Activated CD4-positive, alpha-beta T cell treated with anti-CD3 and anti-CD28 coated beads, Interleukin-2, Interleukin-6, amounts not matched to agents 100 ng/mL and 50 ng/mL, durations not matched to agents 16 hours and 8 hours (primary cell): ENCODE data around the gene HECTD4.
"Not testable (repeated sequence)": the region's sequence is repeated elsewhere in the genome, so short reads cannot be mapped to it uniquely, and the experiment has no call there.

ENCODE experiments used
- DNase-seq: peaks from one replicate; pipeline ENCODE4 v3.0.0-alpha.2; 2020

The HECTD4 gene

GRCh38 chr12:112252184-112252583, 130.0 kb downstream of the HECTD4 start:
- DNase-seq, result no peak

GRCh38 chr12:112244902-112245301, 137.3 kb downstream of the HECTD4 start:
- DNase-seq, result not testable (repeated sequence)

DNA sequence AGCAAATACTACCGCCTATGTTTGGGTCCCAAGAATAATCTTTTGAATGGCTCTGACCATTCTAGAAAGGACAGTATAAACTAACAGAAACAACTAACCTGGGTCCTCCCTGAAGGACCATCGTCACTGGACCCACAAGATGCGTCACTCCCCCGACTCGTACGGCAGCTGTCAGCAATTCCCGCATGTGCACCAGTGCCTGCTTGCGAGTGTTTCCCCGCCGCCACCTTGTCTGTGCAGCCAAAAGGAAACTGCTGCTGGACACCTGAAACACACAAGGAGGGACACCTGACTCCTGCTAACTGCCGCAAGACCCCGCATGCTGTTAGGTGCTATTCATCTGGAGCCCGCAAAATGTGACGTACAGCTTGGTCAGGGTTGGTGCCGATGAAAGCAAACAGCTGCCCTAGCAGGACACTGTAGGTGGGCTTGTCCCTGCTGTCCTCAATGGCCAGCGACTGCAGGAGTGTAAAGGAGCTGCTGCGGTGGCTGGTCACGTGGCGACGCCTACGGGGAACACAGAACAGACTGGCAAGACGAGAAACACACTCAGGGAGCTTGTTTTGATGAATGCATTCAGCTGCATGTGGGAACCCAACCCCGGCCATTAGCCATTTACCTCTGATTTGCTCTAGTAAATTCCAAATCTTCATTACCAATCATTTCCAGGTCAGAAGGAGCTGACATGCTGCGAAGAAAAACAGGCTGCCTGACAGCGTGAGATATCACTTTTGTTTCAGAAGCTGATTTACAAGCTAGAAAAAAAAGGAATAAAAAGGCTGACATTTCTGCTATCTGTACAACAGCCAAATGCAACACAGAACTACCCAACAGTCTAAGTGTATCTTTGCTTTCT, 138.7 kb downstream of the HECTD4 start:
- DNase-seq, result no peak

- DNase-seq, result no peak
Measured at GRCh38 chr12:112241176-112241575, 141.1 kb downstream of the HECTD4 start.

DNA sequence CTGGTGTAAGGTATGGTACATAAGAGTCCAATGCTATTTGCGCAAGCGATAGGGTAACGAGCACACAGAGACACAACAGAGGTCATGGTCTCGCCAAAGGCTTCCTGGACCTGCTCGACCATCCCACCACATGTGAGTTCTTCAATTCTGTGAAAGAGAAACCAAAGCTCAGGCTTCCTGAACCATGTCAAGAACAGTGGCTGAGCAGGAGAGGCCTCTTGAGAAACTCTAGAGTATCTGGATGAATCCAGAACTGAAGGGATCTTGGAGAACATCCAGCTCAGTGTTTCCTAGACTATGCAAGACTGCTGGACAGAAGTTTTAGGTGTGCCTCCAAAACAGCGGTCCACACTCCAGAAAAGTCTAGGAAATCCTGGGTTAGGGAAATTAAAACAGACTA, 142.3 kb downstream of the HECTD4 start:
- DNase-seq, result no peak

DNA sequence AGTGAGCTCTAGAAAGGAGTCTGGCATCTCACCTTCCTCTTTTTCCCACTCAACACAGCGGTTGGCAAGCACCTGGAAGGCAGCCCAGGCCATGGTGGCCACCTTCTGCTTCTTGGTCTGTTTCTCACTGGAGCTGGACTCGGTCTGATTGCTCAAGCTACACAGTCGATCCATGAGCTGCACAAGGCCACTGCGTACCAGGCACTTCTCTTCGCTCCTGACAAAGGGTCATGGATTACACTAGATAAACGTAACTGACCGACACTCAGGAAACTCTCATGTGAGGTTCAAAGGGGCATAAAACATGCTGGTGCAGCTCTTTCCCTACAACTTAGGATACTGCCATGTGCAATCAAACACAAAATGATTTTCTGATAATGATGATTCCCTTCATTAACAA, 143.2 kb downstream of the HECTD4 start:
- DNase-seq, result no peak

DNA sequence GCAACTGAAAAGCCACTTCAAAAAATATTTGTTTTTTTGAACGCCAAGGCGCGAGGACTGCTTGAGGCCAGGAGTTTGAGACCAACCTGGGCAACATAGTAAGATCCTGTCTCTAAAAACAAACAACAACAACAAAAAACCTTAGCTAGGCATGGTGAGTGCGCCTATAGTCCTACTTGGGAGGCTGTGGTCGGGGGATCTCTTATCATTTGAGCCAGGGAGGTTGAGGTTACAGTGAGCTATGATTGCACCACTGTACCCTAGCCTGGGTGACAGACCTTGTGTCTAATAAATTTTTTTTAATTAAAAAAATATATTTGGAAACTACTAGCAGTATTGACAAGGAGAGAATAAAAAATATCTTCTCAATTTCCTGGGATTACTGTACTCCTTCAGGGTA, 143.8 kb downstream of the HECTD4 start:
- no peak for DNase-seq

- no peak for DNase-seq
Measured at GRCh38 chr12:112236786-112237185, 145.4 kb downstream of the HECTD4 start.

DNA sequence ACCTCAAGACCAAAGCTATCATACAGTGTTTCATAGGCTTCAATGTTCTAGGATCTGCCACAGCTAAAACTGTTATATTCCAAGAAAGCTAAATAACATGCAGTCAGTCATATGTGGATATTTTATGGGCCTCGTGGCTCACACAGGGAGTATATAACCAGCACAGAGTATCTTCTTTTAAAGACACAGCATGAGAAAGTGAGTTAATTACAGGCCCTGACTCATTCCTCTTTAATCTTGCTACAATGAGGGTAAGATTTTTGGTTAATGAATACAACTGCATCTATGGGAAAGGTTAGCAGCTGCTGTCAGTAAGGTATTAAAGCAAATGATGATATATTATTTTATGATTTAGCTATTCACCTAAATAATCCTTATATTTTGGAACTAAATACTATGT, 145.8 kb downstream of the HECTD4 start:
- DNase-seq, result no peak

- no peak for DNase-seq
Measured at GRCh38 chr12:112234303-112234702, 147.9 kb downstream of the HECTD4 start.

DNA sequence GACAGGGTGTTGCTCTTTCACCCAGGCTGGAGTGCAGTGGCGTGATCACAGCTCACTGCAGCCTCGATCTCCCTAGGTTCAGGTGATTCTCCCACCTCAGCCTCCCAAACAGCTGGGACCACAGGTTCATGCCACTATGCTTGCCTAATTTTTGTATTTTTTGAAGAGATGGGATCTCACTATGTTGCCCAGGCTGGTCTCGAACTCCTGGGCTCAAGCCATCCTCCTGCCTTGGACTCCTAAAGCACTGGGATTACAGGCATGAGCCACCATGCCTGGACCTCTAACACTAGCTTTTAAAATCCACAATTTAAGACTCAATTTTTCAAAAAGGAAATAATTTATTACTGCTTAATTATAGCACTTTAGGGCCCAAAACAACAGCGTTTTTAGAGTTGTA, 149.0 kb downstream of the HECTD4 start:
- DNase-seq, result no peak

- DNase-seq, result no peak
Measured at GRCh38 chr12:112230136-112230535, 152.1 kb downstream of the HECTD4 start.

GRCh38 chr12:112226768-112227167, 155.5 kb downstream of the HECTD4 start:
- DNase-seq, result no peak

GRCh38 chr12:112220628-112221027, 161.6 kb downstream of the HECTD4 start:
- not testable (repeated sequence) for DNase-seq

DNA sequence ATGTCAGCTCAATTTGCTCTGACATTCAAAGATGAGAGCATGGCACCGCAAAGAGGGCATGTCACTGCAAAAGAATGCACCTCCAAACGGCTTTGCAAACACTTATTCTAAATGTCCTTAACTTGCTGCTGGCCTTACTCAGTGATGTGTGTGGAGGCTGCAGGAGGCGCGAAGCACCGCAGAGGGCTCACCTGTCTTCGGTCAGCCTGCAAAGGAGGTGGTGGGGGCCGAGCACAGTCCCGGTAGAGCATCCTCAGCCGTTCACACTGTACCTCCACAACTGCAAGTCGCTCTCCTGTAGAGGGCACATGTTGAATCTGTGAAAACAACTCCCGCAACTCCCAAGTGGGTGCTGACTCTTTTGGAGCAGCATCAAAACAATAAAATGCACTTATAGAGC, 163.0 kb downstream of the HECTD4 start:
- DNase-seq, result no peak

DNA sequence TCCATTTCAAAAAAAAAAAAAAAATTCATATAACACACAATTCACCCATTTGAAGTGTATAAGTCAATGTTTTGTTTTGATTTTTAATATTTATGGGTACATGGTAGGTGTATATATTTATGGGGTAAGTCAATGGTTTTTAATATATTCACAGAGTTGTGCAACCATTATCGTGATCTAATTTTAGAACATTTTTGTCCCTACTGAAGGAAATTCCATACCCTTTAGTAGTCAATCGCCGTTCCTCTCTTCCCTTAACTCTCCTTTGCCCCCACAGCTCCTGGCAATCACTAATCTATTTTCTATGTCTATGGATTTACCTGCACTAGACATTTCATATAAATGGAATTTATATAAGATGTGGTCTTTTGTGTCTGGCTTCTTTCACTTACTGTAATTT, 164.1 kb downstream of the HECTD4 start:
- no peak for DNase-seq

DNA sequence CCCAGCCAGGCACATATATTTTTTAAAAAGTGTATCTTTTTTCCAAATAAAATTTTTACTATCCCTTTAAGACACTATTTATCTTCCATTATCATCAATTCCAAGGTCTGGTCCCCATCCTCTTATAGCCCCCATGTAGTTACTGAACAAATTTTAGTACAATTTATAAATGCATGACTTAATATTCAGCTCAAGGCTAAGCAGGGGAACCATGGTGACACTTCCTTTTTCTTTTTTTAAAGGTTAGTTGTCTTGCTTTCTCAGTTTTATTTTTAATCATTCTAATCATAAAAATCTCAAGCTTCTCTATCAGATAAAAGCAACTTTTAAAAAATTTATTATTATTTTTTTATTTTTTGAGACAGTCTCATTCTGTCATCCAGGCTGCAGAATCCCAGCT, 164.6 kb downstream of the HECTD4 start:
- DNase-seq, result no peak

DNA sequence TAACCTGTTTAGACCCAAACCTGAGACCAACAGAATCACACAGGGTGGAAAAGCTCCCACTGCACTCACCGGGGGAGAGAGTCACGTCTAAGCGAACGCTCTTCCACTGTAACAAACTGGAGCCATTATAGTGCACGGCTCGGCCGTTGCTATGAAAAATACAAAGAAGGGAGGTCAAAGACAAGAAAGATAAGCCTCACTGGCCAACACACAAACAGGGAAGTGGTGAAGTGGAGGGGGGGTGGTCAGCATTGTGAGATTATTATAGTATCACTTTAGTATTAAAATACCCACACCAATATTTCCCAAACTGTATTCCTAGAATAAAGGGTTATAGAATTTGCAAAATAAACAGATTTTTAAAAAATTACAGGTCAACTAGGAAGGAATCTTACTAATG, 166.0 kb downstream of the HECTD4 start:
- DNase-seq, result no peak

DNA sequence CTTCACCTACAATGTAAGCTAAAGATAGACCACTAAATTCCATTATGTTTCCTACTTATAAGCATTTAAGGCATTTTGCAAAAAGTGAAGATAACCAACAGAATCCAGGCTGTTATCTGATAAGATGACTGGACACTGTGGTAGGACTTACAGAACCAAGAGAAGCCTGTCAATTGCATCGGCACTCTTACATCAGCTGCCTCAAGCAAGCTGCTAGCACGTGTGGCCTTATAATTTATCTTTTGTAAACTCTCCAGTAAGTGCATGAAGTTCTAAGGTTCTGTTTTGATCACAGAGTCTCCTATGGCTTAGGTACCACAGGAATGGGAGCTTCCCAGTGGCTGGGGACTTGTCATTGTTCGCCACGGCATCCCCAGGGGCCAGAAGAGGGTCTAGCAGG, 168.2 kb downstream of the HECTD4 start:
- DNase-seq, result no peak

GRCh38 chr12:112208301-112208910, 173.8 kb downstream of the HECTD4 start:
- no peak for DNase-seq

DNA sequence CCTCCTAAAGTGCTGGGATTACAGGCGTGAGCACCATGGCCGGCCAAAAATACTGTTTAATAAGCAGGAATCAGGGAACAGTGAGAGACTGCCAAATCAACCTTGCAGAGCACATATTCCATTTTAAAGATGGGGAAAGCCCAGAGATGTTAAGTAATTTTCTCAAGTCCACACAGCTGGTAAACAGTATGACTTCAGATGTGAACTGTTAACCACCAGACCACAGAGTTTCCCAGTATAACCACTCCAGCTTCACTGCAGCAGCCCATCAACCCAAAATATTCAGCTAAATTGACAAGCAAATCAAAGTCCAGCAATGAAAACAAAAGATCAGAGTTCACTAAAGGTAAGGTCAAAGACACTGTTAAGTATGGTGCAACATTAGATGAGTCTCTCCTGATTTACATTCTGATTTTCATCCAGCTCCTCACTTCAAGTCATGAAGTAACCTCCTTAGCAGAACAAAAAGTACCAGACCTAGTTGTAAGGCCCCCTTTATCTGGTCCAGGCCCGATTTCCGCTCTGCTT, 174.8 kb downstream of the HECTD4 start:
- DNase-seq, result peak; percentile 17

GRCh38 chr12:112206944-112207343, 175.3 kb downstream of the HECTD4 start:
- no peak for DNase-seq

GRCh38 chr12:112199136-112199535, 183.1 kb downstream of the HECTD4 start:
- no peak for DNase-seq

DNA sequence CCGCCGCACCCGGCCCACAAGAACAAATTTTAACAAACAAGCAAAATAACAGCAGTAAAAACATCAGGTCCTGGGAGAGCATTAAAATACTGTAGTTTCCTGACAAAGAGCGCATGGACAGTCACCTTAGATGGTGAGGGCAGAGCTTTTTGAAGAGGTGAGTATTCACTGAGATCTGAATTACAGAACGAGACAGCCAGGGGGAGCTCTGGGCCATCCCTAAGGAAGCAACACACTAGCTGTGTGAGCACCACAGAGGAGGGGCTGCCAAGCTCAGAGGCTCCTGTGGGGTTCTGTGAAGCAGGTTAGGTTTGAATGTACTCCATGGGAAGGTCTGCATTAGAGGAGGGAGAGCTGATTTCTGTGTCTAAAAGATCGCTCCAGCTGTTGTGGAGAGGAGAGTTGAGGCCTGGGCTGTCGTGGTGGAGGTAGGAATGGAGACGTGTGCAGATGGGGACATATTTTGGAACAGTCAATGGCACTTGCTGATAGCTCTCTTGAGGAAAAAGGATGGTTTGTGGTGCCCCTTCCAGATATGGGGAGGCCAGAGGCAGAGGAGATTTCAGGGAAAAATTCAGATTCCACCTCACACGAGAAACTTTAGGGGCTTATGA, 184.0 kb downstream of the HECTD4 start:
- peak; percentile 64 for DNase-seq
